HUES6 (cell line): ENCODE measurements around the gene SUMO4.

Source experiments
- H3K27ac ChIP-seq: 2 replicates; pipeline ENCODE4 v1.7.0; 2013; ENCODE audit warnings: low read depth, mild to moderate bottlenecking, low read length, inconsistent platforms
- H3K27me3 ChIP-seq: 2 replicates; pipeline ENCODE4 v1.6.1; 2013; ENCODE audit warnings: low read length; ENCODE audit not compliant: control insufficient read depth, insufficient read depth
- H3K36me3 ChIP-seq: 2 replicates; pipeline ENCODE4 v1.6.1; 2013; ENCODE audit warnings: low read length; ENCODE audit not compliant: control insufficient read depth, insufficient read depth
- H3K4me1 ChIP-seq: 2 replicates; pipeline ENCODE4 v1.6.1; 2013; ENCODE audit warnings: low read length; ENCODE audit not compliant: control insufficient read depth, insufficient read depth
- H3K4me3 ChIP-seq: 2 replicates; pipeline ENCODE4 v1.5.1; 2013; ENCODE audit warnings: low read depth, low read length
- H3K9ac ChIP-seq: one replicate; pipeline ENCODE4 v1.6.1; 2013; ENCODE audit warnings: mild to moderate bottlenecking, low read length
- H3K9me3 ChIP-seq: 2 replicates; pipeline ENCODE4 v1.6.1; 2013; ENCODE audit warnings: low read depth, low read length; ENCODE audit not compliant: control insufficient read depth, insufficient read depth

The SUMO4 gene

DNA sequence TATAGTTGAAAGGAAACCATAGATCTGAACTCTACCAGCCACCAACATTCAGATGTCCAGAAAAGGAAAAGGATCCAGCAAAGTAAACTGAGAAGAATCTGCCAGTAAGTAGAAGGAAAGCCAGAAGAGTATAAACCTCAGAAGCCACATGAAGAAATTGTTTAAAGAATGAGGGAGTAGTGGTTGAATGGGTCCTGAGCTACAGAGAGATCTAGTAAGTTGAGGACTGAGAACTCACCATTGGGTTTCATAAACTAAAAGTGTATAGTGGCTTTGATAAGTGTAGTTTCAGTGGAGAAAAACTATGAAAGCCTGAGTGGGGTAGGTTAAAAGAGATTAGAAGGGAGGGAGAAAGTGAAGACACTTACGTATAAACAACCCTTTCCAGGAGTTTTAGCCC lies 32.0 kb upstream of the SUMO4 start:
- no peak overlapping the region for H3K9ac ChIP-seq
- no peaks in the 10 kb centered on the region for H3K27me3 ChIP-seq
- no peak overlapping the region for H3K27ac ChIP-seq
- no peak overlapping the region for H3K4me3 ChIP-seq
- no peaks in the 10 kb centered on the region for H3K4me1 ChIP-seq
- H3K9me3 ChIP-seq, result no peaks in the 10 kb centered on the region
- peaks cover 7% of the 10 kb centered on the region; the same call in 1 of the 2 replicates for H3K36me3 ChIP-seq

DNA sequence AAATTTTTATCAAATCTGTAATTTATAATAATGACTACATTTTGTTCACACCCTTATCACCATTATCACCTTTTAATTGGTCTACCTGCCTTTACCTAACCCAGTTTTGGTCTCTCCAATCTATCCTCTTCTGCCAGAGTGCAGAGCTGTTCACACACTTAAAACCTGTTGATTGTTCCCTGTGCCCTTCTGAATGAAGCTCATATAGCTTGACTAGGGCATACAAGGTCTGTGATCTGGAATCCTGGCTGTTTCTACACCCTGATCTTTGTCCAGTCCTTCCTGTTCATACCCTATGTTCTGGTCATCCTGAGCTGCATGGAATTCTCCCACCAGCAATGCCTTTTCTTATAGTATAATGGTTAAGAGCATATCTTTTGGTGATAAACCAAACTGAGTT lies 28.9 kb upstream of the SUMO4 start:
- Histone ChIP-seq H3K27ac (no peak overlapping the region), H3K27me3 (no peaks in the 10 kb centered on the region), H3K4me3 (no peak overlapping the region), H3K9me3 (no peaks in the 10 kb centered on the region), H3K36me3 (peaks cover 7% of the 10 kb centered on the region; the same call in 1 of the 2 replicates), H3K4me1 (no peaks in the 10 kb centered on the region), H3K9ac (no peak overlapping the region)

DNA sequence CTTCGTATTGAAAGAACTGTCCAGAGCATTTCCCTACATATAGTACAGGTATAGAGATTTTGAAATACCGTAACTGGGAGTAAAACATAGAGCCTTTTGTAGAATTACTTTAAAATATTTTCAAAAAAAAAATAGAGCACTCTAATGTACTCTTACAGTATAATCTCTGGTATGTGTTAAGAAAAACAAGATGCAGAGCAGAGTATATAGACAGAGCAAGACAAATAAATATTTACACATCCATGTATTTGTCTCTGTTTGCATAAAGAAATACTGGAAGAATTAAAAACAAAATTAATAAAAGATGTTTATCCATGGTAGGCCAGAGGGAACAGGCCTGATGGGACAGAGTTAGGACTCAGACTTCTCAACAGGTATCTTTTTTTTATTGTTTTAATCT lies 28.0 kb upstream of the SUMO4 start:
- Histone ChIP-seq H3K27me3 (no peaks in the 10 kb centered on the region), H3K4me3 (no peak overlapping the region), H3K36me3 (peaks cover 7% of the 10 kb centered on the region; the same call in 1 of the 2 replicates), H3K9ac (no peak overlapping the region), H3K27ac (no peak overlapping the region), H3K9me3 (no peaks in the 10 kb centered on the region), H3K4me1 (no peaks in the 10 kb centered on the region)

DNA sequence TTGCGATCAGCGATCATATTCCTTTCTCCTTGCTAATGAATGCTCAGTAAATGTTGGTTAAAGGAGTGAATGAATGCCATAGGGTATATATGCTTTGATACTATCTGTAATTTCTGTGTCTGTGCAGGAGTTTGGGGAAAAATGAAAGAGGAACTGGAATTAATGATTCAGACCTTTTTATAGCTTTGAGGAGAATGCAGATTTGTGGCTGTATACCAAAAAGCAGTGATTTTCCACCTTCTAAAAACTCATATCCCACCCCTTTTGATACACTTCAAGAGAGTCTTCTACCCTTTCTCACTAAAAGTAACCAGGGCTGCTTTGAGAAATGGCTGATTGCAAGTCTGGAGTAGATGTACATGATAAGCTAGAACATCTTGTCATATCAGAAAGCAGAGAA lies 26.6 kb upstream of the SUMO4 start:
- H3K36me3 ChIP-seq, result peaks cover 18% of the 10 kb centered on the region
- H3K4me3 ChIP-seq, result no peak overlapping the region
- H3K4me1 ChIP-seq, result no peaks in the 10 kb centered on the region
- H3K9ac ChIP-seq, result no peak overlapping the region
- H3K27ac ChIP-seq, result no peak overlapping the region
- no peaks in the 10 kb centered on the region for H3K9me3 ChIP-seq
- H3K27me3 ChIP-seq, result no peaks in the 10 kb centered on the region

DNA sequence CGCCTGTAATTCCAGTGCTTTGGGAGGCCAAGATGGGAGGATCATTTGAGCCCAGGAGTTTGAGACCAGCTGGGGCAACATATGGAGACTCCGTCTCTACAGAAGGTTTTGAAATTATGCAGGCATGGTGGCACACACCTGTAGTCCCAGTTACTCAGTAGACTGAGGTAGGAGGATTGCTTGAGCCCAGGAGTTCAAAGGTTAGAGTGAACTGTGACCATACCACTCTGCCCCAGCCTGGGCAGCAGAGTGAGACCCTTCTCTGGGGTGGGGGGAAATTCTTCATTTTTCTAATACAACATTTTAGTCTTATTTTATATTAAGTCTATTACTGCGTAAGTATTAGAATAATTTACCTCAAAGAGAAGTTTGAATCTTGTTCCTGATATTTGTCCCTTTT lies 20.1 kb upstream of the SUMO4 start:
- Histone ChIP-seq H3K27ac (no peak overlapping the region), H3K4me1 (no peaks in the 10 kb centered on the region), H3K27me3 (no peaks in the 10 kb centered on the region), H3K36me3 (peaks cover 45% of the 10 kb centered on the region), H3K4me3 (no peak overlapping the region), H3K9me3 (no peaks in the 10 kb centered on the region), H3K9ac (no peak overlapping the region)

DNA sequence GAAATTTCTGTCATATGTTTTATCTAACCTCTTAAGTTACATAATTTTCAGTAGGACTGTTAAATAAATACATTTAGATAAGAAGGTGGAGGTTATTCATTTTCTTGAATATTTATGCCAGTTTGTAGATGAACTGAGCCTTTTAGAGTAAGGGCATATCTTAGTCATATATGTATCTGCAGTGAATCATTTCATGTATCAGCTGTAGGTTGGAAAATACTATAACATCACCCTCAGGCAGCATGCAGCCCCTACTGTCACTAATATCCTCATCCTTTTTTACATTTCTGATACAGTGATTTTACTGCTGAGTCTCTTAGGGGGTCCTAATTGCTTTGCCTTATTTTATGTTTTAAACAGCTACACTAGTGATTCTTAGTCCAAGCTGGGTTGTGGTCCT lies 19.5 kb upstream of the SUMO4 start:
- Histone ChIP-seq H3K27me3 (no peaks in the 10 kb centered on the region), H3K4me1 (no peaks in the 10 kb centered on the region), H3K27ac (no peak overlapping the region), H3K9me3 (no peaks in the 10 kb centered on the region), H3K4me3 (no peak overlapping the region), H3K36me3 (peaks cover 45% of the 10 kb centered on the region), H3K9ac (no peak overlapping the region)

DNA sequence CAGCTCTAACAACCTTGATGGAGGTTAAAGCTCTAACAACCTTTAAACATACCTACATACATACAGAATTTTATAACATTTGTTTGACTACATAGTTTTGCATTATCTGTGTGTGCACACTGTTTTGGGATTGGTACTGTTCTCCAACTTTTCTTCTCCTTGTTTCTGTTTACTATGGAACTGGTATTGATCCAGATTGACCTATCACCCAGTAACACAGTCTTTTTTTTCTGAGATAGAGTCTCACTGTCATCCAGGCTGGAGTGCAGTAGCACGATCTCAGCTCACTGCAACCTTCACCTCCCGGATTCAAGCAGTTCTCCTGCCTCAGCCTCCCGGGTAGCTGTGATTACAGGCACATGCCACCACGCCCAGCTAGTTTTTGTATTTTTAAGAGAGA lies 16.7 kb upstream of the SUMO4 start:
- no peaks in the 10 kb centered on the region for H3K4me1 ChIP-seq
- H3K27ac ChIP-seq, result no peak overlapping the region
- 0 out of 2 replicates have a peak, but pooled peaks cover 4% of the 10 kb centered on the region for H3K9me3 ChIP-seq
- H3K36me3 ChIP-seq, result peaks cover 35% of the 10 kb centered on the region
- H3K4me3 ChIP-seq, result no peak overlapping the region
- no peak overlapping the region for H3K9ac ChIP-seq
- no peaks in the 10 kb centered on the region for H3K27me3 ChIP-seq

DNA sequence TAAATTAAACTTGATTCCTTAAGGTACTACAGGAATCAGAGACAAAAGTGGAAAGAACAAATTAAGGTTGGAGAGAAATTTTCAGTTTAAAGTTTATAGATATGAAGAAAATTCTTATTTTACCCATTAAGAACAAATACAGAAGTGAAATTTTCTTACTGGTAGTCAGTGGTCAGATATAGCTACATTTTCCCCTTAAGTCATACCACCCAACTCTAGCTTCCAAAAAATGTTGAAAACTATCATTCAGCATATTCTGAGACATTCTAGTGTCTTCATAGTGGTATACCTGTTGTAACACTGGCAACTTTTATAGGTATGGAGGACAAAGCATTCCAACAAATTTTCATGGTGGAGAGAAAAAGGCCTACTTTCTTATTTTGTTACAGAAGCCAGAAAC lies 15.6 kb upstream of the SUMO4 start:
- Histone ChIP-seq H3K4me3 (no peak overlapping the region), H3K27me3 (no peaks in the 10 kb centered on the region), H3K9me3 (0 out of 2 replicates have a peak, but pooled peaks cover 4% of the 10 kb centered on the region), H3K4me1 (no peaks in the 10 kb centered on the region), H3K36me3 (peaks cover 25% of the 10 kb centered on the region), H3K27ac (no peak overlapping the region), H3K9ac (no peak overlapping the region)

DNA sequence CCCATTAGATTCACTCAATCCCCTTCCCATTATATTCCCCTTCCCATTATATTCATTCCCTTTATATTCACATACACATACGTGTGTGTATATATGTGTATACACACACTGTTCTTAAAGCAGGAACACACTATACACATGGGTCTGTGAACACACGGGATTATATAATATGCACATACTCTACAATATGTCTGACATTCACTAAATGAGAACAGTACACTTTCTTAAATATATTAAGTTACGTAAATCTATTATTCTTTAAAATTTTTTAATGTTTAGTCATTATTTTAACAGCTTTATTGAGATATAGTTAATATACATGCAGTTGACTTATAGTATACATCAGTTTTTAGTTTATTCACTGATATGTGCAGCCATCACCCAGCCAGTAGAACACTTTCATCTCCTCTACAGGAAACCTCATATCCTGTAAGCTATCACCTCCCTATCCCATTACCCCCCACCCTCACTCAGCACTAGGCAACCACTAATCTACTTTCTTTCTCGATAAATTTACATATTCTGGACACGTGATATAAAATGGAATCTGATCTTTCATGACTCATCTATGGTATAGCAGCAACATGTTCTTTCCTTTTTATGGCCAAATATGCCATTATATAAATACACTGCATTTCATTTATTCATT lies 13.9 kb upstream of the SUMO4 start:
- peaks cover 12% of the 10 kb centered on the region for H3K36me3 ChIP-seq
- H3K9ac ChIP-seq, result no peak overlapping the region
- H3K27ac ChIP-seq, result no peak overlapping the region
- 0 out of 2 replicates have a peak, but pooled peaks cover 4% of the 10 kb centered on the region for H3K9me3 ChIP-seq
- H3K4me1 ChIP-seq, result no peaks in the 10 kb centered on the region
- H3K27me3 ChIP-seq, result no peaks in the 10 kb centered on the region
- no peak overlapping the region for H3K4me3 ChIP-seq

DNA sequence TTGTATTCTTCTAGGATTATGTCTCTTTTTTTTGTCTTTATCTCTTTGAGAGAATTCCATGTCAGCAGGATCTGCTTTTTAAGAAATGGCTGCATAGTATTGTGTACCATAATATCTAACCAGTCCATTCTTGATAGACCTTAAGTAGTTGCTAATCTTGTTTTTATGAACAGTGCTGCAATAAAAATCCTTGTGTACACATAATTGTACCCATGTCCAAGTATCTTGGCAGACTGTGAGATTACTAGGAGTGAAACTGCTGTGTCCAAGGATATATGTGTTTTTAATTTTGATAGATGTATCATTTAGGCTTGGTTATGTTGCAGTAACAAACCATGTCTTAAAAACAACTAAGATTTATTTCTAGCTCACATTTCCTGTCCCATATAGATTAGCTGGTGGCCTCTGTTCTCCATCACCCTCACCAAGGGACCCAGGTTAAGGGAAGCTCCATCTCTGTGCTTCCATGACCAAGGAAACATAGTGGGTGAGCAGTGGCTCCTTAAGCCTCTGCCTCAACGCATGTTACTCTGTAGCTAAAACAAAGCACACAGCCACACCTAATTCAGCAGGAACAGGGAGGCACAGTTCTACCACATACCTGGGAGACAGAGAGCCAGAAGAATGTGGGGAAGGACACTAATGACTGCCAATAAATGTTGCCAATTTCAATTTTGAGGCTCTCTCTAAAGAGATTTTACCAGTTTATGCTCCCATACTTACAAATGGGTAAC lies 12.1 kb upstream of the SUMO4 start:
- H3K4me1 ChIP-seq, result no peaks in the 10 kb centered on the region
- no peak overlapping the region for H3K4me3 ChIP-seq
- no peaks in the 10 kb centered on the region for H3K27me3 ChIP-seq
- H3K36me3 ChIP-seq, result peaks cover 7% of the 10 kb centered on the region
- 0 out of 2 replicates have a peak, but pooled peaks cover 4% of the 10 kb centered on the region for H3K9me3 ChIP-seq
- H3K9ac ChIP-seq, result no peak overlapping the region
- H3K27ac ChIP-seq, result no peak overlapping the region

DNA sequence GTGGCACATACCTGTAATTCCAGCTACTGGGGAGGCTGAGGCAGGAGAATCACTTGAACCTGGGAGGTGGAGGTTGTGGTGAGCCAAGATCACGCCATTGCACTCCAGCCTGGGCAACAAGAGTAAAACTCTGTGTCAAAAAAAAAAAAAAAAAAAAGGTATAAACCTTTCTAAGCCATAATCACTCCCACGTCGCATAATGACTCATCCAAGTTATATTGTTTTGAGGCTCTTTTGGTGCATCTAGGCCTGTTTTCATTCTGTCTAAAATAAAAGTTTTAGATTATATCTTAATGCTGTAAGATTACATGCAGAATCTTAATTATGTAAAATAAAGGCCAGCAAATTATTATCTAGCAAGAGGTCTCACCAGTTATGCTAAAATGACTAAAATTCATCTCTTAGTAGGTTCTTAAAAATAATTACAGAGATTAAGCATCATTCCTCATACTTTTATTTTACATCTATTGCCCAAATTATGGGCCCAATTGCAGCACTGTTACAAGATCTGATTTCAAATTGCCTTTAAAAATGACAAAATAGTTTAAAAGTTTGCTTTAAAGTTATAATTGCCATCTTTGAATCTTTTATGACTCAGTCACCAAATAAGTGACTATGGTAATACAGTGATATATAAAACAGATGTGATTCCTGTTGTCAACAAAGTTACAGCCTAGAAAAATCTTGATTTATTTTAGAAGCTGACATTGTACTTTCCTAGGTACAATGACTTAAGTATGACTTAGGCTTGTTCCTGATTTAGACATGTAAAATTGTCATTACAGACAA lies 10.4 kb upstream of the SUMO4 start:
- H3K27ac ChIP-seq, result no peak overlapping the region
- H3K4me3 ChIP-seq, result no peak overlapping the region
- H3K27me3 ChIP-seq, result no peaks in the 10 kb centered on the region
- H3K4me1 ChIP-seq, result no peaks in the 10 kb centered on the region
- H3K9ac ChIP-seq, result no peak overlapping the region
- 0 out of 2 replicates have a peak, but pooled peaks cover 4% of the 10 kb centered on the region for H3K9me3 ChIP-seq
- no peaks in the 10 kb centered on the region for H3K36me3 ChIP-seq
